Fibroblast of lung (primary cell): ENCODE results near the gene NR2E3. TPM values are rescaled to one million over a fixed set of nuclear protein-coding genes. Genes with fewer than 3 reads are reported as not detected.

Experiments used
- DNase-seq, 2 donors: peaks; one replicate each; pipeline versions ENCODE4 v3.0.0 to v3.0.0-alpha.2; 2010; ENCODE audit warnings: low read depth in 2 of 2
- H2AFZ ChIP-seq: 2 replicates; pipeline ENCODE4 v1.5.1; 2012; ENCODE audit warnings: low read length, control low read depth, inconsistent platforms
- H3K27ac ChIP-seq: 2 replicates; pipeline ENCODE4 v1.5.1; 2011; ENCODE audit warnings: low read length, control low read depth; ENCODE audit not compliant: insufficient read depth
- H3K27me3 ChIP-seq: 2 replicates; pipeline ENCODE4 v1.5.1; 2011; ENCODE audit warnings: mild to moderate bottlenecking, low read length; ENCODE audit not compliant: control insufficient read depth, insufficient read depth
- H3K36me3 ChIP-seq: 2 replicates; pipeline ENCODE4 v1.5.1; 2011; ENCODE audit warnings: low read length; ENCODE audit not compliant: control insufficient read depth, insufficient read depth
- H3K4me1 ChIP-seq: 2 replicates; pipeline ENCODE4 v1.5.1; 2011; ENCODE audit warnings: low read length; ENCODE audit not compliant: control insufficient read depth, insufficient read depth; ENCODE audit errors: extremely low read depth
- H3K4me2 ChIP-seq: 2 replicates; pipeline ENCODE4 v1.5.1; 2011; ENCODE audit warnings: low read length, control low read depth; ENCODE audit not compliant: insufficient read depth; ENCODE audit errors: extremely low read depth
- H3K4me3 ChIP-seq, 4 experiments: fragments of 200-600 bp in 1 of 4; sonication (generic) in 1 of 4; replicated peaks in 1 of 4; 2 replicates each; pipeline ENCODE4 v1.5.1; 2011 to 2016; ENCODE audit warnings: low read length in 4 of 4, low read depth in 3 of 4, mild to moderate bottlenecking in 3 of 4, control low read depth in 2 of 4, inconsistent platforms in 1 of 4, mixed read lengths in 1 of 4; ENCODE audit not compliant: insufficient read depth in 1 of 4; ENCODE audit errors: control extremely low read depth in 1 of 4
- H3K79me2 ChIP-seq: 2 replicates; pipeline ENCODE4 v1.5.1; 2012; ENCODE audit warnings: mild to moderate bottlenecking, low read length, inconsistent platforms; ENCODE audit not compliant: control insufficient read depth, insufficient read depth
- H3K9ac ChIP-seq: 2 replicates; pipeline ENCODE4 v1.5.1; 2011; ENCODE audit warnings: mild to moderate bottlenecking, low read length, control low read depth; ENCODE audit not compliant: insufficient read depth
- H3K9me3 ChIP-seq: 2 replicates; pipeline ENCODE4 v1.5.1; 2012; ENCODE audit warnings: low read depth, low read length; ENCODE audit not compliant: control insufficient read depth, insufficient read depth
- H4K20me1 ChIP-seq: 2 replicates; pipeline ENCODE4 v1.5.1; 2011; ENCODE audit warnings: low read length; ENCODE audit not compliant: control insufficient read depth, insufficient read depth; ENCODE audit errors: extremely low read depth
- EZH2 ChIP-seq: IDR thresholded peaks from 2 replicates; pipeline ENCODE4 v1.5.1; 2012; ENCODE audit warnings: low read length, control low read depth, mild to moderate bottlenecking; ENCODE audit errors: missing control alignments
- polyA plus RNA-seq, 2 donors: library from polyadenylated mRNA; depleted of rRNA in 1 of 2; stranded (reverse) in 1 of 2; unstranded in 1 of 2; fragments of >200 nt; gene quantifications; 2 replicates each; pipeline ENCODE4 v1.2.1, GENCODE V29; 2011 to 2012; ENCODE audit warnings: missing spikeins in 1 of 2
- total RNA-seq: library from RNA; depleted of rRNA; stranded (reverse); fragments of >200 nt; gene quantifications from 2 replicates; pipeline ENCODE4 v1.2.1, GENCODE V29; 2014
- TF ChIP-seq, protein P1 (sequence below), 2 donors: IDR thresholded peaks in 1 of 2; conservative IDR thresholded peaks in 1 of 2; 1 replicate in 1 of 2; 2 replicates in 1 of 2; pipeline ENCODE4 v1.5.1; 2011 to 2012; ENCODE audit warnings: low read length in 2 of 2, control low read depth in 1 of 2, inconsistent platforms in 1 of 2, low read depth in 1 of 2, mild to moderate bottlenecking in 1 of 2

The NR2E3 gene
- total and polyA plus RNA-seq, 2 donors (not counting 1 experiment from before 2014, with no cell fraction given) = 0.08 to 1.3 TPM

- Histone ChIP-seq H2AFZ (no peak overlapping the region), H3K27ac (peak overlapping the region; percentile 33), H4K20me1 (no peaks in the 10 kb centered on the region), H3K4me1 (no peaks in the 10 kb centered on the region), H3K79me2 (no peaks in the 10 kb centered on the region), H3K9me3 (no peaks in the 10 kb centered on the region), H3K27me3 (no peaks in the 10 kb centered on the region), H3K9ac (no peak overlapping the region), H3K4me2 (peak overlapping the region; percentile 60), H3K4me3 (peak overlapping the region in 1 of 4 experiments; percentile 24), H3K36me3 (no peaks in the 10 kb centered on the region)
- DNase-seq = peak; percentile 46 to 84
- TF ChIP-seq, protein P1, sequence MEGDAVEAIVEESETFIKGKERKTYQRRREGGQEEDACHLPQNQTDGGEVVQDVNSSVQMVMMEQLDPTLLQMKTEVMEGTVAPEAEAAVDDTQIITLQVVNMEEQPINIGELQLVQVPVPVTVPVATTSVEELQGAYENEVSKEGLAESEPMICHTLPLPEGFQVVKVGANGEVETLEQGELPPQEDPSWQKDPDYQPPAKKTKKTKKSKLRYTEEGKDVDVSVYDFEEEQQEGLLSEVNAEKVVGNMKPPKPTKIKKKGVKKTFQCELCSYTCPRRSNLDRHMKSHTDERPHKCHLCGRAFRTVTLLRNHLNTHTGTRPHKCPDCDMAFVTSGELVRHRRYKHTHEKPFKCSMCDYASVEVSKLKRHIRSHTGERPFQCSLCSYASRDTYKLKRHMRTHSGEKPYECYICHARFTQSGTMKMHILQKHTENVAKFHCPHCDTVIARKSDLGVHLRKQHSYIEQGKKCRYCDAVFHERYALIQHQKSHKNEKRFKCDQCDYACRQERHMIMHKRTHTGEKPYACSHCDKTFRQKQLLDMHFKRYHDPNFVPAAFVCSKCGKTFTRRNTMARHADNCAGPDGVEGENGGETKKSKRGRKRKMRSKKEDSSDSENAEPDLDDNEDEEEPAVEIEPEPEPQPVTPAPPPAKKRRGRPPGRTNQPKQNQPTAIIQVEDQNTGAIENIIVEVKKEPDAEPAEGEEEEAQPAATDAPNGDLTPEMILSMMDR (conservative IDR thresholded peaks at IDR 0.05 in 1 of 2, IDR thresholded peaks at IDR 0.05 in 1 of 2; ENCODE audit: low read depth in 1 of 2, low read length in 2 of 2) = peak; percentile 71 to 85
- TF ChIP-seq EZH2 = no peak
These were observed 30.0 kb upstream of the NR2E3 start for GRCh38 chr15:71780115-71780976.

DNA sequence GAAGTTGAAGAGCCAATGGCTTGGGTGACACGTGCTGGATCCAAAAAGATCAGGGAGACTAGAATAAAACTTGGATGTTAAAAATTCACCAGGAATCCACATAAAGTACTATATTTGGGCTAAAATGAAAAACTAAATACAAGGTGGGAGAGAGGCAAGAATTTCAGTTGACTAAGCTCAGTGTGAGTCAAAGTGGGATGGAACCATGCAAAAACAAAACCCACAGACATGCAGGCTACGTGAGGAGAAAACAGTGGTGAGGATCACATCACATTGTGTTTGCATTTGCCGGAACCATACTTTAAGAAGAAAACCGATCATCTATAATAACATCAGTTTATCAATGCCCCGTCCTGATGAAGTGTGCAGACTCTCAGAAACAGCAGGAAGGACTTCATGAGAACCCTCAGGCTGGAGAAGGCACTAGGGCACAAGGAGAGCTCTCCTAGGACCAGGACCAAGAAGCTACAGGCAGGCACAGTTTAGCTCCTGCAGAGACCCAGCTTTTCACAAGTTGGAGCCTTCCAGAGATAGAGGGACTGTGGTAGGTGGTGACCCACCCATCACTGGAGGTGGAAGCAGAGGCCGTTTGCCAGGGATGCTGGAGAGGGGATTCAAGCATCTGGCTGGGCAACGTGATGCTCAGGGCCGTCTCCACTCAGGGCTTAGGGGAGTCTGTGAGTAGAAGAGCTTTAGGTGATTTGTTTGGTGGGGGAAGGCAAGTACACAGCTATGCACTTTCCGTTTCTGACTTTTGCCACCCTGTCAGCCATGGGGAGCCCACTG is 29.0 kb upstream of the NR2E3 start:
- no peak overlapping the region for H3K4me2 ChIP-seq
- no peaks in the 10 kb centered on the region for H4K20me1 ChIP-seq

DNA sequence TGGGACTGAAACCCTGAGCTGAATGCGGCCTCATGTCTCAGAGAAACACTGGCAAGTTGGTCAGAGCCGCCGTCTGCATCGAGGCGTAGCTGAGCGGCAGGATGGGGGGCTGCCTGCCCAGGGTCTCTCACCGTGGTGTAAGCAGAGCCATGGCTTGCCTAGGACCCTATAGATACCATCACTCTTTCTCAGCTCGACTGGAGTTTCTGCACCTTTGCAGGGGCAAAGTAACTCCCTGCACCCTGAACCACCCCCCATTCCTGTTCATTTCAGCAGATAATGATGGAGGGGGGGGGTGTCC is 28.4 kb upstream of the NR2E3 start:
- Histone ChIP-seq H3K79me2 (no peaks in the 10 kb centered on the region), H3K36me3 (no peaks in the 10 kb centered on the region), H3K4me2 (no peak overlapping the region), H3K27ac (no peak overlapping the region), H3K27me3 (no peaks in the 10 kb centered on the region), H4K20me1 (no peaks in the 10 kb centered on the region), H2AFZ (no peak overlapping the region), H3K4me3 (no peak overlapping the region), H3K9ac (no peak overlapping the region), H3K4me1 (no peaks in the 10 kb centered on the region), H3K9me3 (no peaks in the 10 kb centered on the region)
- DNase-seq = no peak
- TF ChIP-seq, protein P1 (conservative IDR thresholded peaks at IDR 0.05 in 1 of 2, IDR thresholded peaks at IDR 0.05 in 1 of 2; ENCODE audit: low read depth in 1 of 2, low read length in 2 of 2) = no peak
- no peak for TF ChIP-seq EZH2

More for the DNA sequence above, 29.0 kb upstream of the NR2E3 start:
- Histone ChIP-seq H3K36me3 (no peaks in the 10 kb centered on the region), H2AFZ (no peak overlapping the region), H3K4me3 (no peak overlapping the region), H3K9me3 (no peaks in the 10 kb centered on the region), H3K27ac (no peak overlapping the region), H3K27me3 (no peaks in the 10 kb centered on the region), H3K9ac (no peak overlapping the region), H3K79me2 (no peaks in the 10 kb centered on the region), H3K4me1 (no peaks in the 10 kb centered on the region)
- DNase-seq = peak in 1 of 2 donors; percentile 69
- TF ChIP-seq EZH2 = no peak
- TF ChIP-seq, protein P1 (conservative IDR thresholded peaks at IDR 0.05 in 1 of 2, IDR thresholded peaks at IDR 0.05 in 1 of 2; ENCODE audit: low read depth in 1 of 2, low read length in 2 of 2) = no peak
